H1 (cell line): Measurements from ENCODE around the gene PLD5. TPM values are rescaled to one million over a fixed set of nuclear protein-coding genes. Genes with fewer than 3 reads are reported as not detected.

Experiments
- CTCF ChIA-PET: fragments of 300-600 bp; sonication (Branson Sonifier 250); formaldehyde crosslinking; loops from one replicate; lab custom pipeline; 2021; ENCODE audit not compliant: partially characterized antibody; lab: Charles Lee
- POLR2A ChIA-PET: fragments of 300-600 bp; sonication (Branson Sonifier 250); formaldehyde crosslinking; loops from one replicate; lab custom pipeline; 2021; ENCODE audit warnings: inconsistent platforms; ENCODE audit not compliant: partially characterized antibody; lab: Charles Lee
- DNase-seq, 2 experiments: peaks; one replicate each; pipeline versions ENCODE4 v3.0.0 to v3.0.0-alpha.2; 2010 to 2022; ENCODE audit warnings: low spot score in 2 of 2, low read depth in 1 of 2, mixed read lengths in 1 of 2
- FAIRE-seq: peaks from 2 replicates; lab custom pipeline; 2011; peaks lifted over from hg19 to GRCh38; lab: Jason Lieb, UNC
- H2AFZ ChIP-seq: 2 replicates; pipeline ENCODE4 v1.8.1; 2012; ENCODE audit warnings: low read length, inconsistent platforms
- H2AK5ac ChIP-seq: 2 replicates; pipeline ENCODE4 v1.6.1; 2013; ENCODE audit warnings: low read depth, low read length
- H2BK120ac ChIP-seq: replicated peaks from 2 replicates; pipeline ENCODE3; 2013; ENCODE audit warnings: low read depth, low read length, inconsistent platforms
- H2BK12ac ChIP-seq: 2 replicates; pipeline ENCODE4 v1.6.1; 2013; ENCODE audit warnings: low read depth, low read length
- H2BK15ac ChIP-seq: 2 replicates; pipeline ENCODE4 v1.6.1; 2013; ENCODE audit warnings: low read length
- H2BK20ac ChIP-seq: 2 replicates; pipeline ENCODE4 v1.6.1; 2013; ENCODE audit warnings: low read length
- H2BK5ac ChIP-seq: 2 replicates; pipeline ENCODE4 v1.6.1; 2013; ENCODE audit warnings: low read depth, low read length
- H3K14ac ChIP-seq: 2 replicates; pipeline ENCODE4 v1.6.1; 2013; ENCODE audit warnings: inconsistent platforms; ENCODE audit not compliant: insufficient read length
- H3K18ac ChIP-seq: 2 replicates; pipeline ENCODE4 v1.6.1; 2013; ENCODE audit warnings: low read length; ENCODE audit errors: extremely low read depth
- H3K23ac ChIP-seq: 2 replicates; pipeline ENCODE4 v1.6.1; 2013; ENCODE audit warnings: inconsistent platforms; ENCODE audit not compliant: insufficient read length
- H3K23me2 ChIP-seq: 2 replicates; pipeline ENCODE4 v1.6.1; 2013; ENCODE audit warnings: low read depth, low read length
- H3K27ac ChIP-seq: 2 replicates; pipeline ENCODE4 v1.6.1; 2011; ENCODE audit warnings: low read depth, low read length, inconsistent platforms
- H3K27me3 ChIP-seq, 4 experiments: replicated peaks in 1 of 4; 1 replicate in 1 of 4; 2 replicates in 3 of 4; pipeline versions ENCODE4 v1.6.1 to v1.8.1; 2011 to 2013; ENCODE audit warnings: low read length in 3 of 4, mild to moderate bottlenecking in 3 of 4, inconsistent platforms in 2 of 4, mixed read lengths in 2 of 4, moderate library complexity in 1 of 4; ENCODE audit not compliant: control insufficient read depth in 3 of 4, insufficient read depth in 3 of 4; ENCODE audit errors: extremely low read depth in 1 of 4
- H3K36me3 ChIP-seq, 4 experiments: 2 replicates each; pipeline versions ENCODE4 v1.6.1 to v1.8.1; 2011 to 2013; ENCODE audit warnings: mild to moderate bottlenecking in 4 of 4, low read length in 3 of 4, moderate library complexity in 2 of 4, control low read depth in 1 of 4, inconsistent platforms in 1 of 4; ENCODE audit not compliant: insufficient read depth in 4 of 4, control insufficient read depth in 2 of 4
- H3K4ac ChIP-seq: replicated peaks from 2 replicates; pipeline ENCODE3; 2013; ENCODE audit warnings: low read length, low read depth, mixed read lengths, inconsistent platforms; ENCODE audit not compliant: insufficient read length
- H3K4me1 ChIP-seq, 4 experiments: replicated peaks in 1 of 4; 1 replicate in 1 of 4; 2 replicates in 3 of 4; pipeline versions ENCODE4 v1.6.1 to v1.8.1; 2011 to 2013; ENCODE audit warnings: low read length in 3 of 4, inconsistent platforms in 2 of 4, mixed read lengths in 1 of 4; ENCODE audit not compliant: insufficient read depth in 4 of 4, control insufficient read depth in 3 of 4
- H3K4me2 ChIP-seq, 2 experiments: 2 replicates each; pipeline versions ENCODE4 v1.6.1 to v1.8.1; 2011 to 2013; ENCODE audit warnings: low read depth in 2 of 2, low read length in 2 of 2, control low read depth in 1 of 2, inconsistent platforms in 1 of 2, mild to moderate bottlenecking in 1 of 2; ENCODE audit not compliant: insufficient read depth in 1 of 2
- H3K4me3 ChIP-seq, 4 experiments: fragments of 200-600, 300-600 bp in 1 of 4; sonication (generic), shearing (Covaris generic), sonication (Bioruptor Twin) in 1 of 4; 2 replicates each; pipeline versions ENCODE4 v1.5.1 to v1.8.1; 2011 to 2016; ENCODE audit warnings: low read length in 4 of 4, low read depth in 3 of 4, control low read depth in 2 of 4, inconsistent platforms in 2 of 4, mild to moderate bottlenecking in 2 of 4, mixed read lengths in 1 of 4, moderate library complexity in 1 of 4; ENCODE audit not compliant: insufficient read depth in 2 of 4; ENCODE audit errors: extremely low read depth in 1 of 4
- H3K56ac ChIP-seq: replicated peaks from 2 replicates; pipeline ENCODE3; 2013; ENCODE audit warnings: low read depth, mild to moderate bottlenecking, mixed read lengths, low read length, inconsistent platforms; ENCODE audit not compliant: insufficient read length
- H3K79me1 ChIP-seq: 2 replicates; pipeline ENCODE4 v1.6.1; 2013; ENCODE audit warnings: low read depth, low read length, control low read depth
- H3K79me2 ChIP-seq, 2 experiments: 2 replicates each; pipeline versions ENCODE4 v1.6.1 to v1.8.1; 2012 to 2013; ENCODE audit warnings: low read length in 2 of 2, mild to moderate bottlenecking in 2 of 2, inconsistent platforms in 1 of 2; ENCODE audit not compliant: insufficient read depth in 2 of 2, control insufficient read depth in 1 of 2
- H3K9ac ChIP-seq, 4 experiments: replicated peaks in 1 of 4; 1 replicate in 1 of 4; 2 replicates in 3 of 4; pipeline versions ENCODE4 v1.6.1 to v1.8.1; 2011 to 2013; ENCODE audit warnings: low read depth in 3 of 4, low read length in 3 of 4, control low read depth in 2 of 4, mild to moderate bottlenecking in 2 of 4, moderate library complexity in 2 of 4, inconsistent platforms in 1 of 4; ENCODE audit errors: extremely low read depth in 1 of 4
- H3K9me3 ChIP-seq, 2 experiments: 2 replicates each; pipeline versions ENCODE4 v1.6.1 to v1.8.1; 2012 to 2013; ENCODE audit warnings: mild to moderate bottlenecking in 2 of 2, moderate library complexity in 2 of 2, control low read depth in 1 of 2, inconsistent platforms in 1 of 2, low read depth in 1 of 2, low read length in 1 of 2, mixed read lengths in 1 of 2; ENCODE audit not compliant: insufficient read depth in 2 of 2
- H4K20me1 ChIP-seq, 2 experiments: replicated peaks in 1 of 2; 2 replicates each; pipeline versions ENCODE3 to v1.8.1; 2011 to 2013; ENCODE audit warnings: inconsistent platforms in 2 of 2, low read length in 2 of 2, mild to moderate bottlenecking in 1 of 2; ENCODE audit not compliant: insufficient read depth in 2 of 2, control insufficient read depth in 1 of 2
- H4K5ac ChIP-seq: 2 replicates; pipeline ENCODE4 v1.6.1; 2013; ENCODE audit warnings: low read length, low read depth, mixed read lengths, inconsistent platforms; ENCODE audit not compliant: insufficient read length
- H4K8ac ChIP-seq: 2 replicates; pipeline ENCODE4 v1.8.0; 2013; ENCODE audit warnings: mild to moderate bottlenecking, moderate library complexity, low read length, inconsistent platforms; ENCODE audit not compliant: insufficient read depth; ENCODE audit errors: extremely low read depth
- H4K91ac ChIP-seq: replicated peaks from 2 replicates; pipeline ENCODE3; 2013; ENCODE audit warnings: low read length, mixed read lengths, inconsistent platforms; ENCODE audit not compliant: insufficient read length
- GTF2F1 ChIP-seq: IDR thresholded peaks from 2 replicates; pipeline ENCODE4 v1.6.1; 2012; ENCODE audit warnings: low read depth, low read length, improper control_type of control experiment, borderline replicate concordance
- HDAC6 ChIP-seq: IDR thresholded peaks from one replicate; pipeline ENCODE4 v1.7.1; 2012; ENCODE audit warnings: low read depth, mild to moderate bottlenecking, inconsistent platforms, low read length, moderate library complexity
- JUN ChIP-seq: IDR thresholded peaks from 2 replicates; pipeline ENCODE4 v1.6.1; 2011; ENCODE audit warnings: low read depth, mild to moderate bottlenecking, improper control_type of control experiment, low read length
- RAD21 ChIP-seq, 2 experiments: IDR thresholded peaks in 1 of 2; conservative IDR thresholded peaks in 1 of 2; 2 replicates each; pipeline ENCODE4 v1.6.1; 2011; ENCODE audit warnings: low read depth in 2 of 2, low read length in 2 of 2, improper control_type of control experiment in 1 of 2, inconsistent platforms in 1 of 2, mild to moderate bottlenecking in 1 of 2, moderate library complexity in 1 of 2
- RFX5 ChIP-seq: IDR thresholded peaks from 2 replicates; pipeline ENCODE4 v1.6.1; 2011; ENCODE audit warnings: low read depth, low read length, improper control_type of control experiment, borderline replicate concordance
- SIN3A ChIP-seq, 2 experiments: IDR thresholded peaks in 1 of 2; conservative IDR thresholded peaks in 1 of 2; 2 replicates each; pipeline ENCODE4 v1.6.1; 2011 to 2012; ENCODE audit warnings: low read length in 2 of 2, improper control_type of control experiment in 1 of 2, low read depth in 1 of 2, mild to moderate bottlenecking in 1 of 2
- SIX5 ChIP-seq: IDR thresholded peaks from 2 replicates; pipeline ENCODE4 v1.6.1; 2011; ENCODE audit warnings: mild to moderate bottlenecking, low read depth, low read length
- SRF ChIP-seq: IDR thresholded peaks from 2 replicates; pipeline ENCODE4 v1.6.1; 2011; ENCODE audit warnings: mild to moderate bottlenecking, low read depth, low read length, moderate library complexity
- TAF1 ChIP-seq: IDR thresholded peaks from 2 replicates; pipeline ENCODE4 v1.6.1; 2011; ENCODE audit warnings: mild to moderate bottlenecking, low read depth, low read length
- YY1 ChIP-seq: IDR thresholded peaks from 2 replicates; pipeline ENCODE4 v1.6.1; 2011; ENCODE audit warnings: low read depth, mild to moderate bottlenecking, low read length
- WGBS, 2 experiments: shearing (Covaris generic) in 1 of 2; methylation state at CpG; one replicate each; pipeline versions ENCODE4 v1.1.6 to v1.1.7; 2013 to 2015; ENCODE audit warnings: low lambda C conversion rate in 2 of 2, mixed read lengths in 2 of 2, inconsistent platforms in 1 of 2, low coverage in 1 of 2, missing lambda C conversion rate in 1 of 2; ENCODE audit not compliant: insufficient replicate concordance in 2 of 2, insufficient coverage in 1 of 2, insufficient read length in 1 of 2; ENCODE audit errors: extremely low coverage in 1 of 2, missing lambda C conversion rate in 1 of 2; 5-methylcytosine and 5-hydroxymethylcytosine counted together
- polyA plus RNA-seq, 7 experiments: library from polyadenylated mRNA; depleted of rRNA in 3 of 7; stranded (reverse) in 5 of 7; unstranded in 2 of 7; fragments of >200 nt in 5 of 7; fragments of 200-250 nt in 2 of 7; gene quantifications; 1 replicate in 5 of 7; 2 replicates in 1 of 7; 4 replicates in 1 of 7; pipeline versions ENCODE4 v1.2.1 to v1.2.3, GENCODE V29; 2011 to 2013; ENCODE audit warnings: missing spikeins in 2 of 7, mixed read lengths in 2 of 7
- total RNA-seq: library from RNA; stranded (reverse); fragmentation: NEBNext Ultra II Directional; extraction: Animal tissue kit (Norgen Biotek cat#: 25700); gene quantifications from 2 replicates; pipeline ENCODE4 v1.2.1, GENCODE V29; 2021
- TF ChIP-seq, protein P1 (sequence below), 3 experiments: IDR thresholded peaks; 1 replicate in 2 of 3; 2 replicates in 1 of 3; pipeline versions ENCODE4 v1.5.1 to v1.6.1; 2011; ENCODE audit warnings: low read length in 3 of 3, mild to moderate bottlenecking in 3 of 3, inconsistent platforms in 2 of 3, low read depth in 1 of 3, moderate library complexity in 1 of 3; ENCODE audit not compliant: insufficient read depth in 1 of 3; ENCODE audit errors: control extremely low read depth in 1 of 3

PLD5 gene
- total and polyA plus RNA-seq, 2 of the 8 experiments (the other 6 are each of a cell fraction or from before 2014, with no cell fraction given) = 0.86 to 8.5 TPM

DNA sequence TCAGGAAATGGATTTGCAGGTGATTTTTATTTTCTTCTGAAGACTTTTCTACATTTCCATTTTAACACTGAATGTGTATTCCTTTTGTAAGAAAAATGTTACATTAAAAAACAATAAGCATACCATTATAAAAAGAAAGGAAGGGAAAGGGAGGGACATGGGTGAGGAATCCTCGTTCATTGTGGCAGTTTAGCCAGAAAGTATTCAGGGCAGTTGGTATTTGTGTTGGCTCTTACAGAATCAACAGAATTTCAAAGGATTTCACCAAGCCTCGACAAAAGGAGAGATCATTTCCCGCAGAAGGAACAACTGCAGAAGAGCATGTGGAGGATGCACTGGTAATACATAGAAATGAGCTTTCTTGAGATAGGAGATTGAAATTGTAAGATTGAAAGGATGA lies 35.0 kb downstream of the PLD5 start:
- FAIRE-seq (peak; percentile 19), DNase-seq (no peak)
- CTCF ChIA-PET = interaction anchor here (0.6 kb wide), 1 partner anchor 34 kb away, joined by 3 read pairs; no protein-coding TSS in a partner anchor
- Histone ChIP-seq H3K56ac (no peak overlapping the region), H3K79me2 (no peaks in the 10 kb centered on the region), H2AK5ac (no peak overlapping the region), H3K36me3 (no peaks in the 10 kb centered on the region), H2BK20ac (no peak overlapping the region), H3K4ac (no peak overlapping the region), H3K18ac (no peak overlapping the region), H4K8ac (no peak overlapping the region), H4K20me1 (no peaks in the 10 kb centered on the region), H4K91ac (no peak overlapping the region), H3K4me2 (peak overlapping the region in 1 of 2 experiments; percentile 14; a peak in 2 of 4 replicates), H3K9ac (no peak overlapping the region), H4K5ac (no peak overlapping the region), H3K27me3 (no peaks in the 10 kb centered on the region), H3K27ac (no peak overlapping the region), H2BK12ac (no peak overlapping the region), H2BK120ac (no peak overlapping the region), H2BK15ac (no peak overlapping the region), H3K23me2 (no peaks in the 10 kb centered on the region), H2BK5ac (0 out of 2 replicates have a peak overlapping the region, but pooled peaks have one; percentile 66), H3K9me3 (0 out of 4 replicates have a peak, but pooled peaks cover 3 to 4% of the 10 kb centered on the region in 2 experiments), H3K4me3 (no peak overlapping the region; a peak in 1 of 8 replicates), H3K14ac (no peak overlapping the region), H3K23ac (no peak overlapping the region), H2AFZ (no peak overlapping the region), H3K4me1 (peaks cover 0 to 6% (median 3%) of the 10 kb centered on the region in 4 experiments; a peak in 2 of 7 replicates), H3K79me1 (no peaks in the 10 kb centered on the region)
- POLR2A ChIA-PET = interaction anchor here (0.6 kb wide), 1 partner anchor 18 kb away, joined by 3 read pairs; no protein-coding TSS in a partner anchor
- 43% methylated on average over 3 of the region's 3 CpGs; no CpG with 5 or more reads in 1 of the 2 experiments for WGBS, 2 experiments
- TF ChIP-seq YY1 (no peak), TAF1 (no peak), SIX5 (no peak), JUN (no peak), SRF (no peak), GTF2F1 (no peak), HDAC6 (no peak), SIN3A (conservative IDR thresholded peaks at IDR 0.05 in 1 of 2, IDR thresholded peaks at IDR 0.05 in 1 of 2; ENCODE audit: low read depth in 1 of 2, low read length in 2 of 2) (no peak), RFX5 (no peak), RAD21 (IDR thresholded peaks at IDR 0.05 in 1 of 2, conservative IDR thresholded peaks at IDR 0.05 in 1 of 2; ENCODE audit: low read depth in 2 of 2, low read length in 2 of 2) (no peak)
- TF ChIP-seq, protein P1, sequence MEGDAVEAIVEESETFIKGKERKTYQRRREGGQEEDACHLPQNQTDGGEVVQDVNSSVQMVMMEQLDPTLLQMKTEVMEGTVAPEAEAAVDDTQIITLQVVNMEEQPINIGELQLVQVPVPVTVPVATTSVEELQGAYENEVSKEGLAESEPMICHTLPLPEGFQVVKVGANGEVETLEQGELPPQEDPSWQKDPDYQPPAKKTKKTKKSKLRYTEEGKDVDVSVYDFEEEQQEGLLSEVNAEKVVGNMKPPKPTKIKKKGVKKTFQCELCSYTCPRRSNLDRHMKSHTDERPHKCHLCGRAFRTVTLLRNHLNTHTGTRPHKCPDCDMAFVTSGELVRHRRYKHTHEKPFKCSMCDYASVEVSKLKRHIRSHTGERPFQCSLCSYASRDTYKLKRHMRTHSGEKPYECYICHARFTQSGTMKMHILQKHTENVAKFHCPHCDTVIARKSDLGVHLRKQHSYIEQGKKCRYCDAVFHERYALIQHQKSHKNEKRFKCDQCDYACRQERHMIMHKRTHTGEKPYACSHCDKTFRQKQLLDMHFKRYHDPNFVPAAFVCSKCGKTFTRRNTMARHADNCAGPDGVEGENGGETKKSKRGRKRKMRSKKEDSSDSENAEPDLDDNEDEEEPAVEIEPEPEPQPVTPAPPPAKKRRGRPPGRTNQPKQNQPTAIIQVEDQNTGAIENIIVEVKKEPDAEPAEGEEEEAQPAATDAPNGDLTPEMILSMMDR (IDR thresholded peaks at IDR 0.05; ENCODE audit: control extremely low read depth in 1 of 3, insufficient read depth in 1 of 3, low read depth in 1 of 3, low read length in 3 of 3) = no peak
